ENCODE measurements around the gene SLF2. TPM values are rescaled to one million over a fixed set of nuclear protein-coding genes. Genes with fewer than 3 reads are reported as not detected.

Gene SLF2
- total and polyA plus RNA-seq, 2 of the 13 experiments (the other 11 are each of a cell fraction or from before 2014, with no cell fraction given) = 12.2 to 48.1 TPM

DNA sequence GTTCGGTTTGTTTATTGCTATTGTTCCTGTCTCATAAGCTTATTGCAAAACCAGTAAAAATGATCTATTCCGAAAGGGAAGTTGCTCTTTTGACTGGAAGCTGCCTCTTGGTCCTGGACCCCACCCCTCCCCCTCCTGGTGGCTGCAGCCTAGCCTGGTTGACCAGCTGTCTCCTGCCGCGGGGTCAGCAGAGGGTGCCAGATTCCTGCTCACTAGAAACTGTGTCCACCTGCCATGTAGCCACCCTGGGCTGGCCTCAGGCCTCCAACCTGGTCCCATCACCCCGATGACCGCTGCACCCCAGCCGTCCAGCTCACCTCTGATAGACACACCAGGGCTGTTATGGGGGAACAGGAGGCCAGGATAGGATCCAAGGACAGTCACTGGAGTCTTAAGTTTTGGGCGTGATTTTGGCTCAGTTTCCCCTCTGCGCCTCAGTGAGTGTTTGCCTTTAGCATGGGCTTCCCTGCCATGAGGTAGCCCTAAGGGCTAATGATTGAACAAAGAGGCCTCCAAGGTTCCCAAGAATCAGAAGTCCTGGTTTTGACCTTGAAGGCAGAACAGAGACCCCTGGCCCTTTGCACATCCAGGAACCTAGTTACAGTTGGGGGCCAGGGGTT is 32.9 kb upstream of the SLF2 start (continued):
- TF ChIP-seq, protein P1, sequence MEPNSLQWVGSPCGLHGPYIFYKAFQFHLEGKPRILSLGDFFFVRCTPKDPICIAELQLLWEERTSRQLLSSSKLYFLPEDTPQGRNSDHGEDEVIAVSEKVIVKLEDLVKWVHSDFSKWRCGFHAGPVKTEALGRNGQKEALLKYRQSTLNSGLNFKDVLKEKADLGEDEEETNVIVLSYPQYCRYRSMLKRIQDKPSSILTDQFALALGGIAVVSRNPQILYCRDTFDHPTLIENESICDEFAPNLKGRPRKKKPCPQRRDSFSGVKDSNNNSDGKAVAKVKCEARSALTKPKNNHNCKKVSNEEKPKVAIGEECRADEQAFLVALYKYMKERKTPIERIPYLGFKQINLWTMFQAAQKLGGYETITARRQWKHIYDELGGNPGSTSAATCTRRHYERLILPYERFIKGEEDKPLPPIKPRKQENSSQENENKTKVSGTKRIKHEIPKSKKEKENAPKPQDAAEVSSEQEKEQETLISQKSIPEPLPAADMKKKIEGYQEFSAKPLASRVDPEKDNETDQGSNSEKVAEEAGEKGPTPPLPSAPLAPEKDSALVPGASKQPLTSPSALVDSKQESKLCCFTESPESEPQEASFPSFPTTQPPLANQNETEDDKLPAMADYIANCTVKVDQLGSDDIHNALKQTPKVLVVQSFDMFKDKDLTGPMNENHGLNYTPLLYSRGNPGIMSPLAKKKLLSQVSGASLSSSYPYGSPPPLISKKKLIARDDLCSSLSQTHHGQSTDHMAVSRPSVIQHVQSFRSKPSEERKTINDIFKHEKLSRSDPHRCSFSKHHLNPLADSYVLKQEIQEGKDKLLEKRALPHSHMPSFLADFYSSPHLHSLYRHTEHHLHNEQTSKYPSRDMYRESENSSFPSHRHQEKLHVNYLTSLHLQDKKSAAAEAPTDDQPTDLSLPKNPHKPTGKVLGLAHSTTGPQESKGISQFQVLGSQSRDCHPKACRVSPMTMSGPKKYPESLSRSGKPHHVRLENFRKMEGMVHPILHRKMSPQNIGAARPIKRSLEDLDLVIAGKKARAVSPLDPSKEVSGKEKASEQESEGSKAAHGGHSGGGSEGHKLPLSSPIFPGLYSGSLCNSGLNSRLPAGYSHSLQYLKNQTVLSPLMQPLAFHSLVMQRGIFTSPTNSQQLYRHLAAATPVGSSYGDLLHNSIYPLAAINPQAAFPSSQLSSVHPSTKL (CRISPR knock-in tag; IDR thresholded peaks at IDR 0.05) = 0 out of 2 replicates have a peak, but pooled peaks have one; percentile 21
- TF ChIP-seq, protein P2, sequence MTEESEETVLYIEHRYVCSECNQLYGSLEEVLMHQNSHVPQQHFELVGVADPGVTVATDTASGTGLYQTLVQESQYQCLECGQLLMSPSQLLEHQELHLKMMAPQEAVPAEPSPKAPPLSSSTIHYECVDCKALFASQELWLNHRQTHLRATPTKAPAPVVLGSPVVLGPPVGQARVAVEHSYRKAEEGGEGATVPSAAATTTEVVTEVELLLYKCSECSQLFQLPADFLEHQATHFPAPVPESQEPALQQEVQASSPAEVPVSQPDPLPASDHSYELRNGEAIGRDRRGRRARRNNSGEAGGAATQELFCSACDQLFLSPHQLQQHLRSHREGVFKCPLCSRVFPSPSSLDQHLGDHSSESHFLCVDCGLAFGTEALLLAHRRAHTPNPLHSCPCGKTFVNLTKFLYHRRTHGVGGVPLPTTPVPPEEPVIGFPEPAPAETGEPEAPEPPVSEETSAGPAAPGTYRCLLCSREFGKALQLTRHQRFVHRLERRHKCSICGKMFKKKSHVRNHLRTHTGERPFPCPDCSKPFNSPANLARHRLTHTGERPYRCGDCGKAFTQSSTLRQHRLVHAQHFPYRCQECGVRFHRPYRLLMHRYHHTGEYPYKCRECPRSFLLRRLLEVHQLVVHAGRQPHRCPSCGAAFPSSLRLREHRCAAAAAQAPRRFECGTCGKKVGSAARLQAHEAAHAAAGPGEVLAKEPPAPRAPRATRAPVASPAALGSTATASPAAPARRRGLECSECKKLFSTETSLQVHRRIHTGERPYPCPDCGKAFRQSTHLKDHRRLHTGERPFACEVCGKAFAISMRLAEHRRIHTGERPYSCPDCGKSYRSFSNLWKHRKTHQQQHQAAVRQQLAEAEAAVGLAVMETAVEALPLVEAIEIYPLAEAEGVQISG (CRISPR knock-in tag; IDR thresholded peaks at IDR 0.05) = peak; percentile 55
- no peak for TF ChIP-seq ZNF841 (CRISPR knock-in tag; IDR thresholded peaks at IDR 0.05; ENCODE audit: borderline replicate concordance)
- TF ChIP-seq ZEB1 (IDR thresholded peaks at IDR 0.05; ENCODE audit: insufficient replicate concordance, low read depth) = peak; percentile 32
- no peak for TF ChIP-seq ZMAT3 (CRISPR knock-in tag; conservative IDR thresholded peaks at IDR 0.05)
- no peak for TF ChIP-seq SIX4 (CRISPR knock-in tag; IDR thresholded peaks at IDR 0.05)
- TF ChIP-seq CHD2 (IDR thresholded peaks at IDR 0.05; ENCODE audit: low read depth, low read length) = 0 out of 2 replicates have a peak, but pooled peaks have one; percentile 14
- TF ChIP-seq, protein P3, sequence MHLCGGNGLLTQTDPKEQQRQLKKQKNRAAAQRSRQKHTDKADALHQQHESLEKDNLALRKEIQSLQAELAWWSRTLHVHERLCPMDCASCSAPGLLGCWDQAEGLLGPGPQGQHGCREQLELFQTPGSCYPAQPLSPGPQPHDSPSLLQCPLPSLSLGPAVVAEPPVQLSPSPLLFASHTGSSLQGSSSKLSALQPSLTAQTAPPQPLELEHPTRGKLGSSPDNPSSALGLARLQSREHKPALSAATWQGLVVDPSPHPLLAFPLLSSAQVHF (CRISPR knock-in tag; IDR thresholded peaks at IDR 0.05) = no peak
- TF ChIP-seq, protein P4, sequence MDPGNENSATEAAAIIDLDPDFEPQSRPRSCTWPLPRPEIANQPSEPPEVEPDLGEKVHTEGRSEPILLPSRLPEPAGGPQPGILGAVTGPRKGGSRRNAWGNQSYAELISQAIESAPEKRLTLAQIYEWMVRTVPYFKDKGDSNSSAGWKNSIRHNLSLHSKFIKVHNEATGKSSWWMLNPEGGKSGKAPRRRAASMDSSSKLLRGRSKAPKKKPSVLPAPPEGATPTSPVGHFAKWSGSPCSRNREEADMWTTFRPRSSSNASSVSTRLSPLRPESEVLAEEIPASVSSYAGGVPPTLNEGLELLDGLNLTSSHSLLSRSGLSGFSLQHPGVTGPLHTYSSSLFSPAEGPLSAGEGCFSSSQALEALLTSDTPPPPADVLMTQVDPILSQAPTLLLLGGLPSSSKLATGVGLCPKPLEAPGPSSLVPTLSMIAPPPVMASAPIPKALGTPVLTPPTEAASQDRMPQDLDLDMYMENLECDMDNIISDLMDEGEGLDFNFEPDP (CRISPR knock-in tag; conservative IDR thresholded peaks at IDR 0.05) = no peak
- peak; percentile 71; the same call in 1 of the 2 replicates for TF ChIP-seq KDM3A (CRISPR knock-in tag; IDR thresholded peaks at IDR 0.05; ENCODE audit: low read depth)
- peak in 1 of 2 experiments; percentile 11; a peak in 1 of 4 replicates for TF ChIP-seq EP300 (IDR thresholded peaks at IDR 0.05; ENCODE audit: low read depth in 2 of 2, low read length in 2 of 2)
- TF ChIP-seq EP300 (CRISPR knock-in tag; IDR thresholded peaks at IDR 0.05; ENCODE audit: borderline replicate concordance) = no peak
- TF ChIP-seq, protein P5, sequence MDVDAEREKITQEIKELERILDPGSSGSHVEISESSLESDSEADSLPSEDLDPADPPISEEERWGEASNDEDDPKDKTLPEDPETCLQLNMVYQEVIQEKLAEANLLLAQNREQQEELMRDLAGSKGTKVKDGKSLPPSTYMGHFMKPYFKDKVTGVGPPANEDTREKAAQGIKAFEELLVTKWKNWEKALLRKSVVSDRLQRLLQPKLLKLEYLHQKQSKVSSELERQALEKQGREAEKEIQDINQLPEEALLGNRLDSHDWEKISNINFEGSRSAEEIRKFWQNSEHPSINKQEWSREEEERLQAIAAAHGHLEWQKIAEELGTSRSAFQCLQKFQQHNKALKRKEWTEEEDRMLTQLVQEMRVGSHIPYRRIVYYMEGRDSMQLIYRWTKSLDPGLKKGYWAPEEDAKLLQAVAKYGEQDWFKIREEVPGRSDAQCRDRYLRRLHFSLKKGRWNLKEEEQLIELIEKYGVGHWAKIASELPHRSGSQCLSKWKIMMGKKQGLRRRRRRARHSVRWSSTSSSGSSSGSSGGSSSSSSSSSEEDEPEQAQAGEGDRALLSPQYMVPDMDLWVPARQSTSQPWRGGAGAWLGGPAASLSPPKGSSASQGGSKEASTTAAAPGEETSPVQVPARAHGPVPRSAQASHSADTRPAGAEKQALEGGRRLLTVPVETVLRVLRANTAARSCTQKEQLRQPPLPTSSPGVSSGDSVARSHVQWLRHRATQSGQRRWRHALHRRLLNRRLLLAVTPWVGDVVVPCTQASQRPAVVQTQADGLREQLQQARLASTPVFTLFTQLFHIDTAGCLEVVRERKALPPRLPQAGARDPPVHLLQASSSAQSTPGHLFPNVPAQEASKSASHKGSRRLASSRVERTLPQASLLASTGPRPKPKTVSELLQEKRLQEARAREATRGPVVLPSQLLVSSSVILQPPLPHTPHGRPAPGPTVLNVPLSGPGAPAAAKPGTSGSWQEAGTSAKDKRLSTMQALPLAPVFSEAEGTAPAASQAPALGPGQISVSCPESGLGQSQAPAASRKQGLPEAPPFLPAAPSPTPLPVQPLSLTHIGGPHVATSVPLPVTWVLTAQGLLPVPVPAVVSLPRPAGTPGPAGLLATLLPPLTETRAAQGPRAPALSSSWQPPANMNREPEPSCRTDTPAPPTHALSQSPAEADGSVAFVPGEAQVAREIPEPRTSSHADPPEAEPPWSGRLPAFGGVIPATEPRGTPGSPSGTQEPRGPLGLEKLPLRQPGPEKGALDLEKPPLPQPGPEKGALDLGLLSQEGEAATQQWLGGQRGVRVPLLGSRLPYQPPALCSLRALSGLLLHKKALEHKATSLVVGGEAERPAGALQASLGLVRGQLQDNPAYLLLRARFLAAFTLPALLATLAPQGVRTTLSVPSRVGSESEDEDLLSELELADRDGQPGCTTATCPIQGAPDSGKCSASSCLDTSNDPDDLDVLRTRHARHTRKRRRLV (CRISPR knock-in tag; IDR thresholded peaks at IDR 0.05) = no peak

All from HepG2 (cell line).